DLD1 (cell line): ENCODE results near the gene EZH1.
"Not testable (repeated sequence)": the region's sequence is repeated elsewhere in the genome, so short reads cannot be mapped to it uniquely, and the experiment has no call there.

Experiments
- in situ Hi-C: cut with HindIII; loops from 2 replicates; pipeline ENCODE4 v1.10.0; 2017; ENCODE audit warnings: low sequenced_read_pairs

The EZH1 gene

DNA sequence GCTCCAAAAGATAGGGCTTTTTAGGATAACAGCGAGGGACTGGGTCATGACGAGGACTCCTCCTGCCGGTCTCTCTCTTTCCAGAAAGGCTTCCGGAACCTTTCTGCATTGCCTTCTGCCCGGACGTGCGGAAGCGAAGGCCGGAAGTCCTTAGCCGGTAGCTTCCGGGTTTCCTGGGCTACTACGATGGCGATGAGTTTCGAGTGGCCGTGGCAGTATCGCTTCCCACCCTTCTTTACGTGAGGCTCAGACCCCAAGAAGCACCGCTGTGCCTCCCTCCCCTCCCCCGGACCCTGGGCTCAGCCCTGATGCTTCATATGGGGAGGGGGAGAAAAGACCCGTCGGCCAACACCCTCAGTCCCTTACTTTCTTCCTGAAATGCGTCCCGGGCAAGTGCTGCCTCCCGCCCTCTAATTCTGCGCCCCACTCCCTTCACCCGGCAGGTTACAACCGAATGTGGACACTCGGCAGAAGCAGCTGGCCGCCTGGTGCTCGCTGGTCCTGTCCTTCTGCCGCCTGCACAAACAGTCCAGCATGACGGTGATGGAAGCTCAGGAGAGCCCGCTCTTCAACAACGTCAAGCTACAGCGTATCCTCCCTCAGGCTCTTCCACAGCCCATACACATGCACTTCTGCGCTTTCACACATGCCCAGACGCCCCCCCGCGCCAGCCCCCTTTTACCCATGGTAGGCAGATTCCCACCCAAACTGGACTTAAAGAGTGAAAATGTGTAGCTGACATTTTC lies 28.6 kb upstream of the EZH1 start, which contains the start of gene VPS25:
Gene VPS25 (plus strand): TSS at position 160 of the 746 bp plus-strand sequence. CDS start 27 bp downstream, at position 187.
- in situ Hi-C loops, result loop anchor here (10.0 kb wide), 1 partner anchor 169 kb away; the partner anchor contains the start of genes RETREG3 and TUBG1

DNA sequence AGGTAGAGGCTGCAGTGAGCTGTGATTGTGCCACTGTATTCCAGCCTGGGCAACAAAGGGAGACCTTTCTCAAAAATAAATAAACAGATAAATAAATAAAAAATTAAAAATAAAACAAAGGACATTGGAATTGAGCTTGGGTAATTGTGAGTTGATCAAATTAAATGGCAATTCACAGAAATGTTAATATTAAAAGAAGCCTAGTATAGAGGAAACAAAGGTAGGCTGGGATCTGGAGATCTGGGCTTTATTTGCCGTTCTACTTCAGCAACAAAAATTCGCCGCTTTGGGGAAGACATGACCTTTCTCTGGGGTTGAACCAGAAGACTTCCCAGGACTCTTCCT lies 28.1 kb upstream of the EZH1 start:
- in situ Hi-C loops, result loop anchor here (10.0 kb wide), 1 partner anchor 168 kb away; the partner anchor contains the start of genes RETREG3 and TUBG1

GRCh38 chr17:42769964-42770363 lies 25.1 kb upstream of the EZH1 start:
- in situ Hi-C loops, result loop anchor here (10.0 kb wide), 1 partner anchor 165 kb away; the partner anchor contains the start of genes RETREG3 and TUBG1

- in situ Hi-C loops, result not testable (repeated sequence)
Measured at GRCh38 chr17:42768006-42768405, 23.2 kb upstream of the EZH1 start.

- in situ Hi-C loops, result no loop called here
Measured at GRCh38 chr17:42767512-42767911, 22.7 kb upstream of the EZH1 start.

DNA sequence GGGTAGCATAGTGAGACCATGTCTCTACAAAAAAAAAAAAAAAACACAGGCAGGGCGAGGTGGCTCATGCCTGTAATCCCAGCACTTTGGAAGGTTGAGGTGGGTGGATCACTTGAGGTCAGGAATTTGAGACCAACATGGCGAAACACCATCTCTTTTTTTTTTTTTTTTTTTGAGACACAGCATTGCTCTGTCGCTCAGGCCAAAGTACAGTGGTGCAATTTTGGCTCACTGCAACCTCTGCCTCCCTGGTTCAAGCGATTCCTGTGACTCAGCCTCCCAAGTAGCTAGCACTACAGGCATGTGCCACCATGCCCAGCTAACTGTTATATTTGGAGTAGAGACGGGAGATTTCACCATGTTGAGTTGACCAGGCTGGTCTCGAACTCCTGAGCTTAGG lies 21.3 kb upstream of the EZH1 start:
- in situ Hi-C loops, result no loop called here

- in situ Hi-C loops, result no loop called here
Measured at GRCh38 chr17:42761638-42762037, 16.8 kb upstream of the EZH1 start.

GRCh38 chr17:42760652-42761581 lies 16.1 kb upstream of the EZH1 start, which contains the start of gene RAMP2:
Gene RAMP2 (plus strand): TSS chr17:42761227. CDS start chr17:42761262, 35 bp downstream.
- in situ Hi-C loops, result no loop called here

GRCh38 chr17:42759982-42760651 lies 15.3 kb upstream of the EZH1 start:
- in situ Hi-C loops, result no loop called here

GRCh38 chr17:42754782-42755181 lies 9.9 kb upstream of the EZH1 start:
- in situ Hi-C loops, result no loop called here

DNA sequence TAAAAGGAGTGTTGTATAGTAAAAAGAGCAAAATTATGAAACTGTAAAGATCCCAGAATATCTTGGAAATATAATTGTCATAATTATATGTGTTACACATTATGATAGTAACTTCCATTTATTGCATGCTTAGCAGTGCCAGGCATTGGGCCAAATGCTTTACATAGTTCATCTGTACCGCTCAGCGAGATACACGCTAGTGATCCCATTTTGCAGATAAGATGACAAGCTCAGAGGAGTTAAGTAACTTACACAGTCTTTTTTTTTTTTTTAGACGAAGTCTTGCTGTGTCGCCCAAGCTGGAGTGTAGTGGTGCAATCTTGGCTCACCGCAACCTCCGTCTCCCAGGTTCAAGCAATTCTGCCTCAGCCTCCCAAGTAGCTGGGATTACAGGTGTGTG lies 6.8 kb upstream of the EZH1 start:
- in situ Hi-C loops, result no loop called here

DNA sequence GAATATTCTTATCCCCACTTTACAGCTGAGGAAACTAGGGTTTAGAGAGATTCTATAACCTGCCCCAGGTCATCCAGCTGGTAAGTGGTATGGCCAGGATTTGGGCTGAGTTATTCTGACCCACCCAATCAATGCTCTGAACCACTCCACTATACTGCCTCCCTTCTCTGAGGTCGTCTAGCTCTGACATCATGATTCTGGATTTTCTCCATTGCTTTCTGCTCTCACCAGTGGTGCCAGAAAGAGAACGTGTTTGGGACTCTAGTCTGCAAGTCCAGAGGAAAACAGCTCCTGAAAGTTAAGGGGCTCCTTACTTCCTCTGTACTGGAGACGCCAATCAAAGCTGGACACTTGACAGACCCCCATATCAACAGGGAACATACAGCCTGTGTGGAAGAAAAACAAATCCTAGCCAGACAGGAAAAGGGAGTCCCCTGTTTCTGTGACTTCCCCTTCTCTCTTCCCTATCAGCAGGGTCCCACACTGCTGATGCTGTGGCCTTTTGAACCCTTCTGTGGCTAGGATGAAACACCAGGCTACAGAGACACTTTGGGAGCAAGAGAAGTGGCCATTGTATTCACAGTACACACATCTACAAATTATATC lies 6.0 kb upstream of the EZH1 start:
- in situ Hi-C loops, result no loop called here

DNA sequence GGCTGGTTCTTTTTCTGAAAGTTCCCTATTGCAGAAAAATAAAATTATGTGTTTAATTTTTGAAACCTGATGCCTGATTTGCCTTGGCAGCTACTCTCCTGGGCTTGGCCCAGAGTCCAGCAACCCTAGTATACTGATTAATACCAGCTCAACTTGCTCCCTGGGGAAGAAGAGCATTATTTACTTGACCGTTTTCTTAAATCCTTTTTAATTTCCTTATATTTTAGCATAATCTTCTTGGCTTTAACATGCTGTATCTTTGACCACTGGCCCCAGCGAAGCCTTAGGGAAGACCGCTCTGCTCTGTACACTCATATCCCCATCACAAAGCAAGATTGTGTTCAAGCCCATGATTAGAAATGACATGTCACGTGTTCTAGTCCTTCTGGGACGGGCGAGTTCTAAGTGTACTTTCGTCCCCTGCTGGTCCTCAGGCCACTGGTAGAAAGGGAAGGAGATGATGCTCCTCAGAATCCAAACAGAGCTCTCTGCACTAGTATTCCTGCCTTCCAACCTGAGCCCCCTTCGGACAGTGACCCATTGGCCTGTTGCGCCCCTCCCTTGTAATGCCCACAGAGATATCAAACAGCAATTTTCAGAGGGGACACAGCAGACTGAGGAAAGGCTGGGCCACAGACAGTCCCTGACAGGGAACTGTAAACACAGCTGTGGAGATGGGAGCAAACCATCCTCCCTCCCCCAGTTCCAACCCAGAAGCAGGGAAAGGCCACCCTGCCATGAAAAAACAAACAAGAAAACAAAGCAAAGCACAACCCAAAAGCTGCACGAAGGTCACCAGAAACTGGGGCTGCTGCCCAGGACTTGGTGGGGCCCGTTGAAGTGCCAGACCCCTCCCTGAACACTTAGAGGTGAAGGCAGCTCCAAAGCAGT lies 4.3 kb upstream of the EZH1 start:
- in situ Hi-C loops, result no loop called here

GRCh38 chr17:42748202-42748907 lies 3.5 kb upstream of the EZH1 start:
- in situ Hi-C loops, result no loop called here

DNA sequence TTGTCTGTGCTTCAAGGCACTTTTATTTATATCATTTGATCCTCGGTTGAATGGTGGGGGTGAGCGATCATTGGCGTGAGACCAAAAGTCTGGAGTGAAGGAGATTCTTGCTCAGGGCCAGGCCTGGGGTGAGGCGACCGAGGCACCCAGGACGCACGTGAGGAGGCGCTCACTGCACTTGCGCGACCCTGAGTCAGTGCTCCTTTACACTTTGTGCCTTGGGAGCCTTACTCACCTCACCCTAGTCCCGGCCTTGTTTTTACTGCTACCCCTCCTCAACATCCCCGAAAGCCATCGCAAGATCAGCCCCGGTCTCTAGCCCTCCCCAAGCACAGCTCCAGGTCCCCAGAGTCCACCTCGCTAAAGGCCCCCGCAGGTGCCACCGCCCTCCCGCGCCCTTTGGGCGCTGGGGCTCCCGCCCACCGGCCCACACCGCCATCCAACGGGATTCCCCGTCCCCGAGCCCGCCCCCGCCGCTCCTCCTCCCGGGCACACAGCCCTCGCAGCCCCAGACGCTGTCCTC lies 496 bp downstream of the EZH1 start:
- in situ Hi-C loops, result no loop called here

DNA sequence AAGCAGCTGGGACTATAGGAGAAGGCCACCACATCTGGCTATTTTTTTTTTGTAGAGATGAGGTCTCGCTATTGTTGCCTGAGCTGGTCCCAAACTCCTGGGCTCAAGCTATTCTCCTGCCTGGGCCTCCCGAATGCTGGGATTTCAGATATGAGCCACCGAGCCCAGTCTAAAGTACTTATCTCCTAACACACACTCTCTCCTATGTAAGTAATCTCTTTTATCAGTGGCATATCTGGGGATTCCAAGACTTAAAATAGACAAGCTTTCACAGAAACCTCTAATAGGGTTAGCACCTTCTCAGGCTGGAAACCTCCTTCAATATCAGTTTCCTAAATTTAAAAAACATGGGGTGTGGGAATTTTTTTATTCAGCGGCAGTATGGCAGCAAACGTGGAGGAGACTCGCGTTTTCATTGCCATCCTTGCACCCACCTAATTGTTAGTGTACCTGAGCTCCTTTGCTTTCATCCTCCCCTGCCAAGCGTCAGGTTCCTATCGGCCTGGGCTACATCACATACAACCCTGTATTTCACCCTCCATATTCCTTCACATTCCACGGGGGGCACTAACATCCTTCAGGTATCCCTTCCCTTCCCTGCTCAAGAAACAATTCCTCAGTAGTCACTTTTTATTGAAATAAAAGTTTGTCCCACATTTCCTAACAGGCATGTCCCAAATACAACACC lies 1.1 kb downstream of the EZH1 start:
- in situ Hi-C loops, result no loop called here

DNA sequence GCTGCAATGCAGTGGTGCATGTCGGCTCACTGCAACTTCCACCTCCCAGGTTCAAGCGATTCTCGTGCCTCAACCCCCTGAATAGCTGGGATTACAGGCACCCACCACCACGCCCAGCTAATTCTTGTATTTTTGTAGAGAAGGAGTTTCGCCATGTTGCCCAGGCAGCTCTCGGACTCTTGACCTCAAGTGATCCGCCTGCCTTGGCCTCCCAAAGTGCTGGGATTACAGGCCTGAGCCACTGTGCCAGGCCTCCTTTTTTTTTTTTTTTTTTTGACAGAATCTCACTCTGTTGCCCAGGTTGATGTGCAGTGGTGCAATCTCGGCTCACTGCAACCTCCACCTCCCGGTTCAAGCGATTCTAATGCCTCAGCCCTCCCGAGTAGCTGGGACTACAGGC lies 1.9 kb downstream of the EZH1 start:
- in situ Hi-C loops, result not testable (repeated sequence)

DNA sequence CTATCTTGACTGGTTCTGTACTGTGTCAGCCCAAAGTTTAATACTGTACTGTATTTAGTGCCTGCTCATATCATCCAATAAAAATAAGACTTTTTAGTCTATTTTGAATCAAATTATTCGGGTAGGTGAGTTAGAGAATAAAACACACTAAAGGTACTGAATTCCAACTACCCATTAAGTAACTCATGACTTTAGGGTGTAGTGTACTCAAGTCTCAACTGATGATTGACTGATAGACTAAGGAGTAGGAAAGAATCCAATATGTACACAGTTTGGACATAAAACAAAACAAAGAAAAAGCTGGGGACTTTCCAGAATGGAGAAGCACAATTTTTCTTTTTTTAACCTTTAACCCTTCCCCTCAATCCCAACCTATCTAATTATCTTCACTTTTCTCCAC lies 4.1 kb downstream of the EZH1 start:
- in situ Hi-C loops, result no loop called here
